HepG2 (cell line): Measurements from ENCODE around the gene TNNI3.
"Not testable (repeated sequence)": the region's sequence is repeated elsewhere in the genome, so short reads cannot be mapped to it uniquely, and the experiment has no call there.

ENCODE experiments used
- ZNF724P ChIP-seq: sonication (generic); formaldehyde crosslinking; IDR thresholded peaks from 2 replicates; pipeline ENCODE4 v1.8.0; 2022; ENCODE audit warnings: missing genetic modification reagents, borderline replicate concordance
- TF ChIP-seq, protein P1 (sequence below): sonication (generic); formaldehyde crosslinking; IDR thresholded peaks from 2 replicates; pipeline ENCODE4 v1.5.0; 2020; ENCODE audit warnings: mild to moderate bottlenecking, missing genetic modification reagents, moderate library complexity

DNA sequence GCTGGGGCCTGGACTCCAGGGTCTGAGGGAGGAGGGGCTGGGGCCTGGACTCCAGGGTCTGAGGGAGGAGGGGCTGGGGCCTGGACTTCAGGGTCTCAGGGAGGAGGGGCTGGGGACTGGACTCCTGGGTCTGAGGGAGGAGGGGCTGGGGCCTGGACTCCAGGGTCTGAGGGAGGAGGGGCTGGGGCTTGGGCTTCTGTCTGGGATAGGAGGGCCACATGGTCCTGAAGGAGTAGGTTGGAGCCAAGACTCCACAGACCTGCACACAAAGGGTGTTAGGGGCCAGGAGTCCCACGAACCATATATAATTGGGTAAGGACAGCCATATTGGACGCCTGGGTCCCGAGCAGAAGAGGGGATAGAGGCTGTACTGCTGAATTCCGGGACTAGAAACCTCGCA, 1.7 kb downstream of the TNNI3 start:
- TF ChIP-seq, protein P1, sequence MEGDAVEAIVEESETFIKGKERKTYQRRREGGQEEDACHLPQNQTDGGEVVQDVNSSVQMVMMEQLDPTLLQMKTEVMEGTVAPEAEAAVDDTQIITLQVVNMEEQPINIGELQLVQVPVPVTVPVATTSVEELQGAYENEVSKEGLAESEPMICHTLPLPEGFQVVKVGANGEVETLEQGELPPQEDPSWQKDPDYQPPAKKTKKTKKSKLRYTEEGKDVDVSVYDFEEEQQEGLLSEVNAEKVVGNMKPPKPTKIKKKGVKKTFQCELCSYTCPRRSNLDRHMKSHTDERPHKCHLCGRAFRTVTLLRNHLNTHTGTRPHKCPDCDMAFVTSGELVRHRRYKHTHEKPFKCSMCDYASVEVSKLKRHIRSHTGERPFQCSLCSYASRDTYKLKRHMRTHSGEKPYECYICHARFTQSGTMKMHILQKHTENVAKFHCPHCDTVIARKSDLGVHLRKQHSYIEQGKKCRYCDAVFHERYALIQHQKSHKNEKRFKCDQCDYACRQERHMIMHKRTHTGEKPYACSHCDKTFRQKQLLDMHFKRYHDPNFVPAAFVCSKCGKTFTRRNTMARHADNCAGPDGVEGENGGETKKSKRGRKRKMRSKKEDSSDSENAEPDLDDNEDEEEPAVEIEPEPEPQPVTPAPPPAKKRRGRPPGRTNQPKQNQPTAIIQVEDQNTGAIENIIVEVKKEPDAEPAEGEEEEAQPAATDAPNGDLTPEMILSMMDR (CRISPR knock-in tag), result not testable (repeated sequence)
- TF ChIP-seq ZNF724P, result not testable (repeated sequence)
